RKO (cell line): ENCODE measurements around the gene SCARB1.

ENCODE experiments used
- DNase-seq: peaks from one replicate; pipeline ENCODE4 v3.0.0-alpha.2; 2016; ENCODE audit warnings: low spot score

SCARB1 gene

GRCh38 chr12:124796303-124796960 lies 67.2 kb downstream of the SCARB1 start:
- no peak for DNase-seq

- no peak for DNase-seq
Measured at GRCh38 chr12:124795081-124795948, 68.3 kb downstream of the SCARB1 start.

GRCh38 chr12:124792961-124793441 lies 70.7 kb downstream of the SCARB1 start:
- no peak for DNase-seq

- no peak for DNase-seq
Measured at GRCh38 chr12:124792156-124792555, 71.5 kb downstream of the SCARB1 start.

GRCh38 chr12:124790650-124791400 lies 72.8 kb downstream of the SCARB1 start:
- no peak for DNase-seq

GRCh38 chr12:124788936-124789555 lies 74.6 kb downstream of the SCARB1 start:
- DNase-seq: no peak

GRCh38 chr12:124786061-124786964 lies 77.4 kb downstream of the SCARB1 start:
- no peak for DNase-seq

- DNase-seq: no peak
Measured at GRCh38 chr12:124784871-124785572, 78.6 kb downstream of the SCARB1 start.

GRCh38 chr12:124783087-124783486 lies 80.6 kb downstream of the SCARB1 start:
- no peak for DNase-seq

- DNase-seq: no peak
Measured at GRCh38 chr12:124782132-124782531, 81.5 kb downstream of the SCARB1 start.

- no peak for DNase-seq
Measured at GRCh38 chr12:124780752-124781685, 82.6 kb downstream of the SCARB1 start.

- DNase-seq: no peak
Measured at GRCh38 chr12:124780336-124780735, 83.3 kb downstream of the SCARB1 start.

- DNase-seq: no peak
Measured at GRCh38 chr12:124779161-124780141, 84.2 kb downstream of the SCARB1 start.

GRCh38 chr12:124778411-124778810 lies 85.3 kb downstream of the SCARB1 start:
- DNase-seq: no peak

GRCh38 chr12:124777399-124778372 lies 86.0 kb downstream of the SCARB1 start:
- DNase-seq: no peak

- DNase-seq: no peak
Measured at GRCh38 chr12:124776125-124776513, 87.5 kb downstream of the SCARB1 start.
